Uterus (tissue), 4 donors: ENCODE results near the gene PRELID1. TPM values are rescaled to one million over a fixed set of nuclear protein-coding genes. Genes with fewer than 3 reads are reported as not detected.

Source experiments
- DNase-seq, 2 donors: peaks; one replicate each; pipeline ENCODE4 v3.0.0-alpha.2; 2019 to 2020
- H3K27ac ChIP-seq, 2 donors: fragments of 200-600 bp; sonication (generic); 1 replicate in 1 of 2; 2 replicates in 1 of 2; pipeline ENCODE4 v1.5.1; 2016 to 2018
- H3K27me3 ChIP-seq, 2 donors: fragments of 200-600 bp; sonication (generic); one replicate each; pipeline ENCODE4 v1.5.1; 2018 to 2019; ENCODE audit warnings: control low read depth in 1 of 2
- H3K36me3 ChIP-seq, 2 donors: fragments of 200-600 bp; sonication (generic); one replicate each; pipeline ENCODE4 v1.5.1; 2019; ENCODE audit warnings: control low read depth in 1 of 2
- H3K4me1 ChIP-seq, 2 donors: fragments of 200-600 bp; sonication (generic); one replicate each; pipeline ENCODE4 v1.5.1; 2018 to 2019; ENCODE audit warnings: control low read depth in 1 of 2
- H3K4me3 ChIP-seq, 2 donors: fragments of 200-600 bp; sonication (generic); 1 replicate in 1 of 2; 2 replicates in 1 of 2; pipeline ENCODE4 v1.5.1; 2018 to 2019; ENCODE audit warnings: mild to moderate bottlenecking in 1 of 2
- H3K9me3 ChIP-seq, 2 donors: fragments of 200-600 bp; sonication (generic); one replicate each; pipeline ENCODE4 v1.5.1; 2019; ENCODE audit warnings: control low read depth in 1 of 2
- POLR2A ChIP-seq, 2 donors: fragments of 450-650 bp; IDR thresholded peaks; one replicate each; pipeline ENCODE4 v1.6.1; 2016; ENCODE audit warnings: antibody characterized with exemption in 2 of 2, mild to moderate bottlenecking in 1 of 2, moderate library complexity in 1 of 2
- intact Hi-C: fragments of 100-400 bp; cut with DNase I; formaldehyde crosslinking; loops from one replicate; pipeline ENCODE4 v1.15.1; 2023; ENCODE audit warnings: low total_unique reads
- total RNA-seq, 4 donors: library from RNA; depleted of rRNA in 3 of 4; stranded (reverse); fragments of >200 nt in 3 of 4; gene quantifications; one replicate each; pipeline versions ENCODE4 v1.1.0 to v1.2.4, GENCODE V29; 2014 to 2023
- TF ChIP-seq, protein P1 (sequence below), 4 experiments: fragments of 200-600 bp in 2 of 4; fragments of 450-650 bp in 2 of 4; sonication (generic) in 2 of 4; IDR thresholded peaks; one replicate each; pipeline ENCODE4 v1.5.1; 2016 to 2019; ENCODE audit warnings: antibody characterized with exemption in 4 of 4, mild to moderate bottlenecking in 2 of 4, moderate library complexity in 1 of 4
- donor health status: DM: yes; HTN: yes; CAD: no.

The PRELID1 gene
- total RNA-seq, 4 donors from 2014 or later, result 25.4 to 73.1 (median 49.0) TPM

DNA sequence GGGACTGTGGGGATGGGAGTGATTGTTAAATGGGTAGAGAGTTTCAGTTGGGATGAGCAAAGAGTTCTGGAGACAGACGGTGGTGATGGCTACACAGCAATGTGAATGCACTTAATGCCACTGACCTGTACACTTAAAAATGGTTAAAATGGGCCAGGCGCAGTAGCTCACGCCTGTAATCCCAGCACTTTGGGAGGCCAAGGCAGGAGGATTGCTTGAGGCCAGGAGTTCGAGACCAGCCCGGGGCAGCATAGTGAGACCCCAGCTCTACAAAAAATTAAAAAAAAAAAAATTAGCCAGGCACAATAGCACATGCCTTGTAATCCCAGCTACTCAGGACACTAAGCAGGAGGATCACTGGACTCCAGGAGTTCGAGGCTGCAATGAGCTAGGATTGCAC, 40.2 kb downstream of the PRELID1 start:
- H3K9me3 ChIP-seq, result no peaks in the 10 kb centered on the region
- no peaks in the 10 kb centered on the region for H3K4me1 ChIP-seq
- no peak overlapping the region for H3K4me3 ChIP-seq
- no peaks in the 10 kb centered on the region for H3K36me3 ChIP-seq
- no peak for DNase-seq
- no peak for TF ChIP-seq POLR2A (IDR thresholded peaks at IDR 0.05)
- TF ChIP-seq, protein P1, sequence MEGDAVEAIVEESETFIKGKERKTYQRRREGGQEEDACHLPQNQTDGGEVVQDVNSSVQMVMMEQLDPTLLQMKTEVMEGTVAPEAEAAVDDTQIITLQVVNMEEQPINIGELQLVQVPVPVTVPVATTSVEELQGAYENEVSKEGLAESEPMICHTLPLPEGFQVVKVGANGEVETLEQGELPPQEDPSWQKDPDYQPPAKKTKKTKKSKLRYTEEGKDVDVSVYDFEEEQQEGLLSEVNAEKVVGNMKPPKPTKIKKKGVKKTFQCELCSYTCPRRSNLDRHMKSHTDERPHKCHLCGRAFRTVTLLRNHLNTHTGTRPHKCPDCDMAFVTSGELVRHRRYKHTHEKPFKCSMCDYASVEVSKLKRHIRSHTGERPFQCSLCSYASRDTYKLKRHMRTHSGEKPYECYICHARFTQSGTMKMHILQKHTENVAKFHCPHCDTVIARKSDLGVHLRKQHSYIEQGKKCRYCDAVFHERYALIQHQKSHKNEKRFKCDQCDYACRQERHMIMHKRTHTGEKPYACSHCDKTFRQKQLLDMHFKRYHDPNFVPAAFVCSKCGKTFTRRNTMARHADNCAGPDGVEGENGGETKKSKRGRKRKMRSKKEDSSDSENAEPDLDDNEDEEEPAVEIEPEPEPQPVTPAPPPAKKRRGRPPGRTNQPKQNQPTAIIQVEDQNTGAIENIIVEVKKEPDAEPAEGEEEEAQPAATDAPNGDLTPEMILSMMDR (IDR thresholded peaks at IDR 0.05), result no peak
- no peaks in the 10 kb centered on the region for H3K27me3 ChIP-seq
- no peak overlapping the region for H3K27ac ChIP-seq
- intact Hi-C loops, result no loop called here

GRCh38 chr5:177344891-177345290, 41.3 kb downstream of the PRELID1 start:
- Histone ChIP-seq H3K9me3 (no peaks in the 10 kb centered on the region), H3K36me3 (no peaks in the 10 kb centered on the region), H3K4me3 (no peak overlapping the region), H3K27me3 (no peaks in the 10 kb centered on the region), H3K4me1 (no peaks in the 10 kb centered on the region), H3K27ac (no peak overlapping the region)
- intact Hi-C loops, result no loop called here
- no peak for DNase-seq
- TF ChIP-seq, protein P1 (IDR thresholded peaks at IDR 0.05), result no peak
- no peak for TF ChIP-seq POLR2A (IDR thresholded peaks at IDR 0.05)

DNA sequence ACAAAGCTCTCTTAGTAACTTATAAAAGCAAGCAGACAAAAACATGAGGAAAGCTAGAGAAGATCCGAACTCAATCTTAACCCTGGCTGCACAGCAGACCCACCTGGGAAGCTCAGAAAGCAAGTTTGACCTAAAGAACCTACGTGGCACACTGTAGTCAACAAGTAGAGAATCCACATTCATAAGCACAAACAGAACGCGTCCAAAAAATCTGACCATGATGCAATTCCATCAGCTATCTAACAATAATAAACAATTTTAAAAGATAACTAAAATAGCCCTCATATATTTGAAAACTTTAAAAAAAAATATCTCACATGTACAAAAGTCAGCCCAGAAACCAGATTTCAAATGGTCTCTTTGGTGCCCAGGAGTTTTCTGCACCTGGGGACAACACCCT, 43.2 kb downstream of the PRELID1 start:
- H3K4me1 ChIP-seq, result peaks cover under 1 to 9% of the 10 kb centered on the region in 2 donors
- intact Hi-C loops, result no loop called here
- no peaks in the 10 kb centered on the region for H3K27me3 ChIP-seq
- TF ChIP-seq, protein P1 (IDR thresholded peaks at IDR 0.05), result no peak
- no peak for TF ChIP-seq POLR2A (IDR thresholded peaks at IDR 0.05)
- no peaks in the 10 kb centered on the region for H3K9me3 ChIP-seq
- DNase-seq, result no peak
- no peaks in the 10 kb centered on the region for H3K36me3 ChIP-seq
- H3K27ac ChIP-seq, result no peak overlapping the region
- no peak overlapping the region for H3K4me3 ChIP-seq

GRCh38 chr5:177347699-177348098, 44.1 kb downstream of the PRELID1 start:
- Histone ChIP-seq H3K36me3 (no peaks in the 10 kb centered on the region), H3K4me3 (no peak overlapping the region), H3K27me3 (no peaks in the 10 kb centered on the region), H3K4me1 (peaks cover 6 to 9% of the 10 kb centered on the region in 2 donors), H3K9me3 (no peaks in the 10 kb centered on the region), H3K27ac (no peak overlapping the region)
- no peak for DNase-seq
- TF ChIP-seq, protein P1 (IDR thresholded peaks at IDR 0.05), result no peak
- no peak for TF ChIP-seq POLR2A (IDR thresholded peaks at IDR 0.05)
- intact Hi-C loops, result no loop called here

DNA sequence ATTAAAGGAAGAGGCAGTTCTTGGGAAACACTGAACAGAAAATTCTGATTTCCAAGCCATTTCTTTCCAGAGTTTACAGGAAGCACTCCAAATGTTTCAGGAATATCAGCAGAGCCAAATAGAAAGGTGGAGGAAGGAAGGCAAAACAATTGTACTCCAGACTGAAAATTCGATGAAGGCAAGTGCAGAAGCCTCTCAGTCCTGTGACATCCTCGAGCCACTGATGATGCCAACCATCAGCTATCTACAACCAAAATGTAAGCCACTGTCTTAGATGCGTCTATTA, 45.7 kb downstream of the PRELID1 start:
- peaks cover 6 to 9% of the 10 kb centered on the region in 2 donors for H3K4me1 ChIP-seq

More for the DNA sequence above, 45.7 kb downstream of the PRELID1 start:
- no peak for TF ChIP-seq POLR2A (IDR thresholded peaks at IDR 0.05)
- TF ChIP-seq, protein P1 (IDR thresholded peaks at IDR 0.05), result no peak
- Histone ChIP-seq H3K9me3 (no peaks in the 10 kb centered on the region), H3K27me3 (no peaks in the 10 kb centered on the region), H3K27ac (no peak overlapping the region), H3K36me3 (no peaks in the 10 kb centered on the region), H3K4me3 (no peak overlapping the region)
- intact Hi-C loops, result no loop called here
- no peak for DNase-seq
